Measurements from ENCODE around the gene TUSC2. TPM values are rescaled to one million over a fixed set of nuclear protein-coding genes. Genes with fewer than 3 reads are reported as not detected.

TUSC2 gene
- total RNA-seq, 1 experiment from 2014 or later = 33.5 TPM

DNA sequence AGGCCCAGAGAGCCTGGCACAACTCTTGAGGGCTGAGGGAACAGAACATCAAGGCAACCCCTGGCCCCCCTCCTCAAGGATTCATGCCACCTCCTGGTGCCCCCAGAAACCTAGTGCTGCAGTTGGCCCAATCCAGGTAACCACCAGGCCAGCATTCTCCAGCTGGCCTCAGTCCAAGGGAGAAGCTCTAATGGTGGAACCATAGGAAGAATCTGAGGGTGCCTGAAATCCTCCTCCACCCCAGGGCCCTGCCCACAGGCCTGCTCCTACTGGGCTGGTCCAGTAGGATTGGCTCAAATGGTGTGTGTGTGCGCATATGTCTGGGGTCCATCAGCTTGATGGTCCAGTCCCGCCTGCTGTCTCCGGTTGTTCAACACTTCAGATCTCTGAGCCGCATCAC, 13.2 kb downstream of the TUSC2 start:
- no peak overlapping the region for H4K5ac ChIP-seq (ENCODE audit: insufficient read length, low read depth, low read length)
- WGBS (ENCODE audit: extremely low coverage, insufficient read length, low lambda C conversion rate) = no CpG with 5 or more reads among the region's 4 CpGs
- Mint-ChIP-seq H3K27me3 (ENCODE audit: low read depth) (peaks cover under 1% of the 10 kb centered on the region; the same call in 1 of the 2 replicates), H3K4me3 (no peak overlapping the region), H3K27ac (0 out of 7 replicates have a peak overlapping the region, but pooled peaks of 1 of the 3 experiments have one; percentile 38), H3K9me3 (peaks cover 9 to 12% of the 10 kb centered on the region in 2 experiments), H3K36me3 (ENCODE audit: insufficient read depth in 1 of 3, low read depth in 3 of 3) (peaks cover 48 to 58% (median 57%) of the 10 kb centered on the region in 3 experiments), H3K4me1 (peaks cover 8 to 22% of the 10 kb centered on the region in 2 experiments)
- H3K4me1 ChIP-seq (ENCODE audit: insufficient read depth, low read length) = no peaks in the 10 kb centered on the region
- H3K18ac ChIP-seq (ENCODE audit: insufficient read length, low read depth, low read length) = no peak overlapping the region
- no peak overlapping the region for H2BK120ac ChIP-seq (ENCODE audit: low read depth, low read length, poor library complexity, severe bottlenecking)
- no peak overlapping the region for H3K23ac ChIP-seq (ENCODE audit: insufficient read length, low read depth, low read length)
- no peak overlapping the region for H2AFZ ChIP-seq (ENCODE audit: low read length)
- H4K91ac ChIP-seq (ENCODE audit: insufficient read length, low read depth, low read length) = no peak overlapping the region
- H2BK15ac ChIP-seq (ENCODE audit: low read depth, low read length) = no peak overlapping the region
- no peak overlapping the region for H3K9ac ChIP-seq (ENCODE audit: extremely low read depth, insufficient read length, low read length)
- no peak overlapping the region for H2BK5ac ChIP-seq (ENCODE audit: insufficient read length, low read length)
- H4K8ac ChIP-seq (replicated peaks; ENCODE audit: insufficient read length, low read depth, low read length) = no peak overlapping the region
- no peak overlapping the region for H2BK20ac ChIP-seq (ENCODE audit: low read depth, low read length, poor library complexity, severe bottlenecking)
- H4K20me1 ChIP-seq (ENCODE audit: control insufficient read depth, insufficient read depth, insufficient read length) = no peaks in the 10 kb centered on the region
- H3K79me2 ChIP-seq (ENCODE audit: insufficient read depth, low read length) = no peaks in the 10 kb centered on the region
- H3K27ac ChIP-seq (ENCODE audit: insufficient read length, low read depth, low read length) = no peak overlapping the region
- no peaks in the 10 kb centered on the region for H3K79me1 ChIP-seq (ENCODE audit: insufficient read depth, low read depth, low read length, poor library complexity, severe bottlenecking)
- no peaks in the 10 kb centered on the region for H3K23me2 ChIP-seq (ENCODE audit: insufficient read length, low read depth, low read length, poor library complexity, severe bottlenecking)
- no peak overlapping the region for H3K14ac ChIP-seq (ENCODE audit: insufficient read depth, low read length)
- DNase-seq = no peak
- H3K56ac ChIP-seq (ENCODE audit: insufficient read length, low read depth, low read length) = no peak overlapping the region
- H3T11ph ChIP-seq (ENCODE audit: low read length) = no peak overlapping the region
- no peak overlapping the region for H3K4me2 ChIP-seq (ENCODE audit: insufficient read depth, insufficient read length, low read length)
- H3K9me3 ChIP-seq (ENCODE audit: control insufficient read depth, low read depth, low read length) = no peaks in the 10 kb centered on the region
- no peaks in the 10 kb centered on the region for H3K27me3 ChIP-seq (ENCODE audit: insufficient read depth, low read length)
- no peak overlapping the region for H3K4ac ChIP-seq (ENCODE audit: low read depth, low read length)
- H2BK12ac ChIP-seq (ENCODE audit: insufficient read length, low read depth, low read length) = no peak overlapping the region
- TF ChIP-seq, protein P1, sequence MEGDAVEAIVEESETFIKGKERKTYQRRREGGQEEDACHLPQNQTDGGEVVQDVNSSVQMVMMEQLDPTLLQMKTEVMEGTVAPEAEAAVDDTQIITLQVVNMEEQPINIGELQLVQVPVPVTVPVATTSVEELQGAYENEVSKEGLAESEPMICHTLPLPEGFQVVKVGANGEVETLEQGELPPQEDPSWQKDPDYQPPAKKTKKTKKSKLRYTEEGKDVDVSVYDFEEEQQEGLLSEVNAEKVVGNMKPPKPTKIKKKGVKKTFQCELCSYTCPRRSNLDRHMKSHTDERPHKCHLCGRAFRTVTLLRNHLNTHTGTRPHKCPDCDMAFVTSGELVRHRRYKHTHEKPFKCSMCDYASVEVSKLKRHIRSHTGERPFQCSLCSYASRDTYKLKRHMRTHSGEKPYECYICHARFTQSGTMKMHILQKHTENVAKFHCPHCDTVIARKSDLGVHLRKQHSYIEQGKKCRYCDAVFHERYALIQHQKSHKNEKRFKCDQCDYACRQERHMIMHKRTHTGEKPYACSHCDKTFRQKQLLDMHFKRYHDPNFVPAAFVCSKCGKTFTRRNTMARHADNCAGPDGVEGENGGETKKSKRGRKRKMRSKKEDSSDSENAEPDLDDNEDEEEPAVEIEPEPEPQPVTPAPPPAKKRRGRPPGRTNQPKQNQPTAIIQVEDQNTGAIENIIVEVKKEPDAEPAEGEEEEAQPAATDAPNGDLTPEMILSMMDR (conservative IDR thresholded peaks at IDR 0.05) = no peak
- H2AK5ac ChIP-seq (ENCODE audit: insufficient read length, low read length) = no peak overlapping the region

Data from H9 (cell line).